ACHN (cell line): Measurements from ENCODE around the gene IMPDH2.

Experiments
- DNase-seq: peaks from one replicate; pipeline ENCODE4 v3.0.0-alpha.2; 2015
- in situ Hi-C: cut with HindIII; loops from 2 replicates; pipeline ENCODE4 v1.10.0; 2017; ENCODE audit warnings: low sequenced_read_pairs, low pct_ligation_motif_present, low pct_unique_long_range_greater_than_20kb

Gene IMPDH2

DNA sequence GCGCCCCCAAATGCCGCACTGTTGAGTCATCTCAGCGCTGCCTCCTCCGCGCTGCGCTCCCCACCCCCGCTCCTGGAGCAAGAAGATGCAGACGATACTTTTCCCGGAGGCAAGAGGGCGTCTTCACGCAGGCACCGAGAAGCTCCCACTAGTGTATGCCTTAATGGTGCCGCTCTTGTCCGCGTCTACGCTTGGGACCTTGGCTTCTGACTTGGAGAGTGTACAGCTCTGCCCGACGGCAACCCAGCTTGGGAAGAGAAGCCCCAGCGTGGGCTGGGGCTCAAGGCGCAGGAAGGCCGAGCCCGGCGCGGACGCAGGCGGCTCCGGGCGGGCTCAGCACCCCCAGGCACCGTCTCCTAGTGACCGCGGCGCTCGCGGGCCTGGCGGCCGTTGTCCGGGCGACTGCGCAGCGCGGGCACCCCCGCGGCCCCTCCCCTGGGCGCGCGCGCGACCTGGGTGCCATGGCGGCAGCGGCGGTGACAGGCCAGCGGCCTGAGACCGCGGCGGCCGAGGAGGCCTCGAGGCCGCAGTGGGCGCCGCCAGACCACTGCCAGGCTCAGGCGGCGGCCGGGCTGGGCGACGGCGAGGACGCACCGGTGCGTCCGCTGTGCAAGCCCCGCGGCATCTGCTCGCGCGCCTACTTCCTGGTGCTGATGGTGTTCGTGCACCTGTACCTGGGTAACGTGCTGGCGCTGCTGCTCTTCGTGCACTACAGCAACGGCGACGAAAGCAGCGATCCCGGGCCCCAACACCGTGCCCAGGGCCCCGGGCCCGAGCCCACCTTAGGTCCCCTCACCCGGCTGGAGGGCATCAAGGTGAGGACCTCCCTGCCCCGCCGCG lies 39.2 kb downstream of the IMPDH2 start, which contains the start of gene P4HTM:
TSS of gene P4HTM (plus strand) at position 446 of the 840 bp plus-strand sequence. CDS start at position 462, 16 bp downstream.
- in situ Hi-C loops, result no loop called here

DNA sequence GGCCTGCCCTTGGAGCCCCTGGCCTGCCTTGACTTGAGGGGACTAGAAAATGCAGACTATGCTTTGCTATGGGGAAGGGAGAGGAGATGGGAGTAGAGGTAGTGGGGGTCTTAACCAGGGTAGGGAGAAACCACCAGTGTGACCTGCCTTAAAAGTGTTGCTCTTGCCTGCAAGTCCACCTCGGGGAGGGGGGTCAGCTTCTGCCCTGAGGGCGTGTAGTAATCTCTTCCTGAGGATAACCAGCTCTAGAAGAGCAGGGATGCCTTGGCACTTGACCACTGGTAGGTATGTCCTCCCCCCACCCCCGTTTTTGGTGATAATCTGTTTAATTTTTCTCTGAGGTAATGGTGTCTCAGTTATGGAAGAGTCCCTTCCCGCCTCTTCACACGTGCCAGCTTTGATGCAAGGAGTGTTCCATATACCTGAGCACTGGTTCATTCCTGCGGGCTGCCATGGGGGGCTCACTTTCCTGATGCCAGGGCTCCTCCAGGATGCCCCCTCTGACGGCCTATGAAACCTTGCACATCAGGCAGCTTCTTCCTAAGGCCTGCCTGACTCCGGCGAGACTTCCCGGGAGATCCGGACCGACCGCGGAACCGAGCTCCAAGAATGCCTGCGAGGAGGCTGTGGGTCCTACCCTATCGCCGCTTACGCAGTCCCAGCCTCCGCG lies 39.9 kb downstream of the IMPDH2 start:
- in situ Hi-C loops, result no loop called here
- DNase-seq, result peak; percentile 10

More for the DNA sequence above, 39.2 kb downstream of the IMPDH2 start, which contains the start of gene P4HTM:
- peak; percentile 90 for DNase-seq

DNA sequence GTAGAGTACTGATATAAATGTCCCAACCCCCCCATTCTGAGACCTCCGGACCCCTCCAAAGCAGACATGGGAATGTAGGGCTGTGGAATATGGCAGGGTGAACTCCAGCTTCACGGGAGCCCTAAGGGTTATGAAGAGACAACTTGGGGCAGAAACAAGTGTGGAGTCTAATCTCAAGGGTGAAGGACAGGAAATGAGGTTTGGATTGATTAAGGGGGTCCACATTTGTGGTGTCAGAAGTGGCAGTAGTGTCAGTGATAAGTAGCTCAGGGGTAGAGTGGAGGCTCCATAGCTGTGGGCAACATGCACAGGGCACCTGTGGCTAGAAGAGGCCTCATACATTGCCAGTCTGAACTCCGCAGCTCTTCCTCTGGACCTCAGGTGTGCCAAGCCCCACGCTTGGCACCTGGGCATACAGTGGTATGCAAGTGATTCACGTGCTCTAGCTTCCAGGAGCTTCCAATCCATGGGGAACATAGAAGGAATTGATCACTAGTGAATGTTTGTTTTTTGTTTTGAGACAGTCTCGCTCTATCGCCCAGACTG lies 43.3 kb downstream of the IMPDH2 start:
- in situ Hi-C loops, result no loop called here
- DNase-seq, result no peak

DNA sequence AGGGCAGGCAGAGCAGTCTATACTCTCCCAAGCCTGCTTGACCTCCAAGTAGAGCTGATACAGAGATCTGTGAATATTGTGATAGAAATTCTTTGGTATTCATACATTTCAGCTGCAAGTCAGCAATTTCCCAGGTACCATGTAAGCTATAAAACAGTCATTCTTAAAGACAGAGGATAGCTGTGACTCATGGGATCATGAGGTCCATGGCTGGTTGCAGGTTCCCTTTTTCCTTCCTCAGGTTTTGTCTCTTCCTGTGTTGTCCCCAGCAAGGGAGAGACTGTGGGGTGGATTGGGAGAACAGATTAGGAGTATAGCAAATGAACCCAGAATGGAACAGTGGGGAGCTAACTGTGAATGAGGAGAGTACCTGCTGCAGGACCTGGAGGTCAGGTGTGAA lies 44.5 kb downstream of the IMPDH2 start:
- in situ Hi-C loops, result no loop called here

DNA sequence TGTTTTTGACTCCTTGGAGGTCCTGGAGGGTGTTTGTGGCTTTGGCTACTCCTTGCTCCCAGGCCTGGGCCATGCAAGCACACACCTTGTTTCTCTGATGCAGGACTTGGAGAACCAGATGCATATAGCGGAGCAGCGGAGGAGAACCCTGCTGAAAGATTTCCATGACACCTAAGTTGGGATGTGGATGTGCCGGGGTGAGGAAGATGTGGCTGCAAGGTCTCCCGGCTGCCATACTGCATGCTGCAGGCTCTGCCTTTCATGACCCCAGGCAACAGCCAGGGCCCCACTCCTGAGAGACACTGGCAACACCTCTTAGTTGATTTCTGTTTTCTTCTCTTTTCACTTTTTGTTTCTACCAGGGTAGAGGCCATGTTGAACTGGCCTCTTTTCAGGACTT lies 46.1 kb downstream of the IMPDH2 start:
- no peak for DNase-seq

More for the DNA sequence above, 44.5 kb downstream of the IMPDH2 start:
- no peak for DNase-seq

DNA sequence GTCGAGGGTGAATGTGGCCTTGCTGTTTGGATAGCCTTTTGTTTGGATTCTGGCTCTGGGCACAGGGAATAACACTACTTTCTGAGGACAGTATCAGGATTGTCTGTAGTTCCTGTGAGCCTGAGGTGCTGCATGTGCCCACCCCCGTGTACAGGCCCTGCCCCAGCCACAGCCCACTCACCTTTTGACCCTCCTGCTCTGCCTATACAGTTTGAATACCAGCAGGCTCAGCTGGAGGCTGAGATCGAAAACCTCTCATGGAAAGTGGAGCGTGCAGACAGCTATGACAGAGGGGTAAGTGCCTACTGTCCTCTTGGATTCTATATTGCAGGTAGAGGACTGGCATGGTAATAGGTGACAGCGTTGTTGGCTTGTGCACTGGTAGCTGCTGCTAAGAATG lies 46.5 kb downstream of the IMPDH2 start:
- in situ Hi-C loops, result no loop called here
- DNase-seq, result no peak

More for the DNA sequence above, 46.1 kb downstream of the IMPDH2 start:
- in situ Hi-C loops, result no loop called here

DNA sequence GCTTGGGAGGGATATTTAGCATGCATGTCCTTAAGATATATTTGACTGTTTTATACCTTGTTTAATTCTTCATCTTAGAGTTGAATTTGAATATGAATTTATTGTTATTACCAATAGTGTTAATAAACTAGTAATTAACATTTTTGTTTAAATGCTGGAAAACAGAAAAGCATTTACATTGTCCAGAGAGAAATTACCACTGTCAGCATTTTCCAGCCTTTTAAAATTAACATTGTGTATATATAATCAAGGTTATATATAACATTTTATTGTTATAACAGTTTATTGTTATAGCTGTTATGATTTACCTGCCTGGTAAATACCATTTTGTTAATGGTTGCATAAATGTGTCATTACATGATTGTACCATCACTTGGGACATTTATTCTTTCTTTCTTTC lies 47.2 kb downstream of the IMPDH2 start:
- DNase-seq, result no peak
- in situ Hi-C loops, result no loop called here

DNA sequence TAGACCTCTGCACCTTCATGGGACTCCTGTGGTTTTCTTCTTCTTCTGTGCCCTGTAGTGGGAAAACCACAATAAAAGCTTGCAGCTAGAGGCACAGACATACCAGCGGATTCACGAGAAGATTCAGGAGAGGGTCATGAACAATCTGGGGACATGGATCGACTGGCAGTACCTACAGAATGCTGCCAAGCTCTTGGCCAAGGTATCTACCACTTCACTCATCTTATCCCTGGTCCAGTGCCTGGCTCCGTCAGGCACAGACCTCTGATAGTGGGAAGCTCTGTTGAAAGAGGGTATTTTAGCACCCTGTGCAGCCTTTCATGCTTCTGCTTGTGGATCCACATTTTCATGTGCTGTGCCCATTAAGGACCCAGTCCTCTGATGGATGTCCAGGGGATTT lies 48.9 kb downstream of the IMPDH2 start:
- in situ Hi-C loops, result no loop called here
- DNase-seq, result no peak

DNA sequence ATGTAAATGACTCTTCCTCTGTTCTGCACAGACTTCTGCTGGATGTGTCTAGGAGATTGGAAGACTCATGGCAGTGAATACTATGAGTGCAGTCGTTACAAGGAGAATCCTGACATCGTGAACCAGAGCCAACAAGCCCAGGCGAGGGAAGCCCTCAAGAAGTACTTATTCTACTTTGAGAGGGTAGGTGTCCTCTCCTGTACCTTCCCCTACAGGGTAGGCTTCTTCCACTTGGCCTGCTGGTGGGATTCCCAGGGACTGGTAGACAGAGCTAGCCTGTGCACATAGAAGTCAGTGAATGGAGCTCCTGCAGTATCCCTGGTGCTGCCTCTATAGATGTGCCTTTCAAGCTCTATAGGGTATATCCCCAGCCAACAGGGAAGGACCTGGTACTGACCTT lies 49.7 kb downstream of the IMPDH2 start:
- no peak for DNase-seq
- in situ Hi-C loops, result no loop called here
